OCI-LY3 (cell line): Measurements from ENCODE around the gene FAM219B.
"Not testable (repeated sequence)": the region's sequence is repeated elsewhere in the genome, so short reads cannot be mapped to it uniquely, and the experiment has no call there.

Experiments
- H2AFZ ChIP-seq: fragments of 200-600, 300-600 bp; shearing (Covaris generic); 2 replicates; pipeline ENCODE4 v1.6.0; 2014; ENCODE audit warnings: antibody characterized with exemption, low read depth, low read length
- H3K27ac ChIP-seq: fragments of 200-600, 300-600 bp; sonication (generic); 2 replicates; pipeline ENCODE4 v1.5.1; 2014; ENCODE audit warnings: mild to moderate bottlenecking, low read length, moderate library complexity, mixed read lengths
- H3K27me3 ChIP-seq: fragments of 200-600, 300-600 bp; sonication (generic); 2 replicates; pipeline ENCODE4 v1.6.1; 2014; ENCODE audit warnings: low read depth, low read length, mixed read lengths
- H3K36me3 ChIP-seq: fragments of 200-600, 300-600 bp; sonication (generic); replicated peaks from 2 replicates; pipeline ENCODE3; 2014; ENCODE audit warnings: low read depth, low read length, mixed read lengths
- H3K4me1 ChIP-seq: fragments of 300-600, 200-600 bp; sonication (generic); 2 replicates; pipeline ENCODE4 v1.6.1; 2014; ENCODE audit warnings: low read length, mixed read lengths
- H3K4me2 ChIP-seq: fragments of 200-600, 300-600 bp; sonication (generic); 2 replicates; pipeline ENCODE4 v1.6.1; 2014; ENCODE audit warnings: low read length, mixed read lengths
- H3K4me3 ChIP-seq: fragments of 300-600, 200-600 bp; sonication (generic); 2 replicates; pipeline ENCODE4 v1.5.1; 2014; ENCODE audit warnings: antibody characterized with exemption, mild to moderate bottlenecking, low read length, moderate library complexity
- H3K79me2 ChIP-seq: fragments of 300-600, 200-600 bp; shearing (Covaris generic); 2 replicates; pipeline ENCODE4 v1.6.1; 2014; ENCODE audit warnings: mild to moderate bottlenecking, low read length, mixed read lengths
- H3K9ac ChIP-seq: fragments of 300-600, 200-600 bp; shearing (Covaris generic); 2 replicates; pipeline ENCODE4 v1.6.0; 2014; ENCODE audit warnings: mild to moderate bottlenecking, low read length, moderate library complexity
- H3K9me3 ChIP-seq: fragments of 200-600, 300-600 bp; shearing (Covaris generic); 2 replicates; pipeline ENCODE4 v1.6.1; 2014; ENCODE audit warnings: low read length, mixed read lengths; ENCODE audit not compliant: insufficient read depth
- H4K20me1 ChIP-seq: fragments of 200-600, 300-600 bp; sonication (generic); 2 replicates; pipeline ENCODE4 v1.6.1; 2016; ENCODE audit warnings: low read length, mixed read lengths; ENCODE audit not compliant: insufficient read depth
- CTCF ChIP-seq: fragments of 200-600, 300-600 bp; sonication (generic); IDR thresholded peaks from 2 replicates; pipeline ENCODE4 v1.5.1; 2014; ENCODE audit warnings: antibody characterized with exemption, low read length, low read depth
- EZH2phosphoT487 ChIP-seq: fragments of 200-600 bp; shearing (Covaris generic); IDR thresholded peaks from 2 replicates; pipeline ENCODE4 v1.6.1; 2018; ENCODE audit warnings: antibody characterized with exemption, mixed run types, low read depth

The FAM219B gene

GRCh38 chr15:74920456-74920855 is 13.8 kb upstream of the FAM219B start:
- Histone ChIP-seq H3K9me3 (no peaks in the 10 kb centered on the region), H3K4me2 (no peak overlapping the region), H3K36me3 (peaks cover 66% of the 10 kb centered on the region), H3K27me3 (no peaks in the 10 kb centered on the region), H3K27ac (no peak overlapping the region), H3K79me2 (peaks cover 13% of the 10 kb centered on the region), H3K4me3 (no peak overlapping the region), H3K9ac (no peak overlapping the region), H4K20me1 (no peaks in the 10 kb centered on the region; the same call in 1 of the 2 replicates), H3K4me1 (peaks cover 14% of the 10 kb centered on the region), H2AFZ (no peak overlapping the region)
- TF ChIP-seq CTCF (no peak), EZH2phosphoT487 (no peak)

GRCh38 chr15:74917676-74918075 is 11.0 kb upstream of the FAM219B start:
- H3K4me3 ChIP-seq: no peak overlapping the region
- no peak overlapping the region for H3K27ac ChIP-seq
- peaks cover 14% of the 10 kb centered on the region for H3K4me1 ChIP-seq
- no peak overlapping the region for H2AFZ ChIP-seq
- H3K79me2 ChIP-seq: 0 out of 2 replicates have a peak, but pooled peaks cover 3% of the 10 kb centered on the region
- no peak overlapping the region for H3K9ac ChIP-seq
- peaks cover 63% of the 10 kb centered on the region for H3K36me3 ChIP-seq
- no peak overlapping the region for H3K4me2 ChIP-seq
- H4K20me1 ChIP-seq: no peaks in the 10 kb centered on the region; the same call in 1 of the 2 replicates
- no peaks in the 10 kb centered on the region for H3K9me3 ChIP-seq
- TF ChIP-seq CTCF (no peak), EZH2phosphoT487 (no peak)
- no peaks in the 10 kb centered on the region for H3K27me3 ChIP-seq

- H3K4me3 ChIP-seq, H3K27ac ChIP-seq, H3K79me2 ChIP-seq, H3K4me2 ChIP-seq, H2AFZ ChIP-seq, H3K9ac ChIP-seq, H3K27me3 ChIP-seq, H4K20me1 ChIP-seq, H3K4me1 ChIP-seq, H3K9me3 ChIP-seq: not testable (repeated sequence)
- peaks cover 53% of the 10 kb centered on the region for H3K36me3 ChIP-seq
Observed at GRCh38 chr15:74913799-74914198, 7.1 kb upstream of the FAM219B start.

DNA sequence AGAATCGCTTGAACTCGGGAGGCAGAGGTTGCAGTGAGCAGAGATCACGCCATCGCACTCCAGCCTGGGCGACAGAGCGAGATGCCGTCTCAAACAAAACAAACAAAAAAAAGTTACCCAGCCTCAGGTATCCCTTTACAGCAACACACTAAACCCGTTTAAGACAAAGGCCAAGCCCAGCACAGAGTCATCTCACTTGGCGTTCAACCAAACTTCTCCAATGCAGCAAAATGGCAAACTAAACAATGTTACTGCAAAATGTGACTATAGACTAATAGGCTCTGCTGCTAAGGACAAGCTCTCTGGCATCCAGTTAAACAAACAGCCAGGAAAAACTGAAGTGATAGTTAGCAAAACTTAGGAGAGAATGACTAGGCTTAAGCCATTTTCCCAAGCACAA is 6.4 kb upstream of the FAM219B start:
- H3K36me3 ChIP-seq: peaks cover 47% of the 10 kb centered on the region
- H3K27me3 ChIP-seq: no peaks in the 10 kb centered on the region
- H3K4me2 ChIP-seq: no peak overlapping the region
- H3K9ac ChIP-seq: no peak overlapping the region
- H4K20me1 ChIP-seq: no peaks in the 10 kb centered on the region
- no peak overlapping the region for H2AFZ ChIP-seq
- H3K27ac ChIP-seq: no peak overlapping the region
- no peaks in the 10 kb centered on the region for H3K9me3 ChIP-seq
- TF ChIP-seq CTCF: no peak
- TF ChIP-seq EZH2phosphoT487: no peak
- H3K4me3 ChIP-seq: no peak overlapping the region
- no peaks in the 10 kb centered on the region for H3K4me1 ChIP-seq
- H3K79me2 ChIP-seq: no peaks in the 10 kb centered on the region

GRCh38 chr15:74908635-74909034 is 2.0 kb upstream of the FAM219B start:
- no peaks in the 10 kb centered on the region for H4K20me1 ChIP-seq
- no peak overlapping the region for H2AFZ ChIP-seq
- no peak overlapping the region for H3K27ac ChIP-seq
- peaks cover 41% of the 10 kb centered on the region for H3K36me3 ChIP-seq
- H3K9me3 ChIP-seq: no peaks in the 10 kb centered on the region
- H3K4me3 ChIP-seq: no peak overlapping the region
- peaks cover 27% of the 10 kb centered on the region for H3K79me2 ChIP-seq
- H3K4me2 ChIP-seq: no peak overlapping the region
- peaks cover 23% of the 10 kb centered on the region for H3K4me1 ChIP-seq
- no peak overlapping the region for H3K9ac ChIP-seq
- no peak for TF ChIP-seq EZH2phosphoT487
- TF ChIP-seq CTCF: no peak
- H3K27me3 ChIP-seq: no peaks in the 10 kb centered on the region
